Spleen (tissue), 7 donors: ENCODE measurements around the gene MPP7.

Experiments
- POLR2A ChIP-seq, 3 donors: fragments of 450-650 bp; IDR thresholded peaks; one replicate each; pipeline ENCODE4 v1.5.1; 2017; ENCODE audit warnings: antibody characterized with exemption in 3 of 3, mild to moderate bottlenecking in 1 of 3
- POLR2AphosphoS5 ChIP-seq, 3 donors: sonication (generic); formaldehyde crosslinking; IDR thresholded peaks; one replicate each; pipeline ENCODE4 v1.5.1; 2017; ENCODE audit warnings: antibody characterized with exemption in 3 of 3
- TF ChIP-seq, protein P1 (sequence below), 11 experiments: fragments of 200-600 bp in 7 of 11; fragments of 450-650 bp in 4 of 11; sonication (generic) in 4 of 11; IDR thresholded peaks in 8 of 11; conservative IDR thresholded peaks in 3 of 11; 1 replicate in 7 of 11; 2 replicates in 4 of 11; pipeline versions ENCODE4 v1.4.0 to v1.8.0; 2016 to 2021; ENCODE audit warnings: antibody characterized with exemption in 11 of 11, inconsistent platforms in 4 of 11, mild to moderate bottlenecking in 1 of 11
- donor health status: DM: no; HTN: no; CAD: no; lungs with moderate emphysema.
- donor health status: DM: no; HTN: no; CAD: no.
- donor health status: DM: no; HTN: no; CAD: no.

DNA sequence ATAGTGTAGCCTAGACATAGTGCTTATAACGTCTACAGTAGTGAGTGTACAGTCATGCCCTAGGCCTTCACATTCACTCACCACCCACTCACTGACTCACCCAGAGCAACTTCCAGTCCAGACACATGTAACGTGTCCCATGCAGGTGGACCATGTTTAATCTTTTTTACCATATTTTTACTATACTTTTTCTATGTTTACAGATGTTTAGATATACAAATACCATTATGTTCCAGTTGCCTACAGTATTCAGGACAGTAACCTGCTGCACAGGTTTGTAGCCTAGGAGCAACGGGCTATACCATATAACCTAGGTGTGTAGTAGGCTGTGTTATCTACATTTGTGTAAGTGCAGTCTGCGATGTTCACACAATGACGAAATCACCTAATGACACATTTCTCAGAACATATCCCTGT is 11.0 kb downstream of the MPP7 start:
- TF ChIP-seq POLR2A (IDR thresholded peaks at IDR 0.05) (no peak), POLR2AphosphoS5 (IDR thresholded peaks at IDR 0.05) (no peak)
- TF ChIP-seq, protein P1, sequence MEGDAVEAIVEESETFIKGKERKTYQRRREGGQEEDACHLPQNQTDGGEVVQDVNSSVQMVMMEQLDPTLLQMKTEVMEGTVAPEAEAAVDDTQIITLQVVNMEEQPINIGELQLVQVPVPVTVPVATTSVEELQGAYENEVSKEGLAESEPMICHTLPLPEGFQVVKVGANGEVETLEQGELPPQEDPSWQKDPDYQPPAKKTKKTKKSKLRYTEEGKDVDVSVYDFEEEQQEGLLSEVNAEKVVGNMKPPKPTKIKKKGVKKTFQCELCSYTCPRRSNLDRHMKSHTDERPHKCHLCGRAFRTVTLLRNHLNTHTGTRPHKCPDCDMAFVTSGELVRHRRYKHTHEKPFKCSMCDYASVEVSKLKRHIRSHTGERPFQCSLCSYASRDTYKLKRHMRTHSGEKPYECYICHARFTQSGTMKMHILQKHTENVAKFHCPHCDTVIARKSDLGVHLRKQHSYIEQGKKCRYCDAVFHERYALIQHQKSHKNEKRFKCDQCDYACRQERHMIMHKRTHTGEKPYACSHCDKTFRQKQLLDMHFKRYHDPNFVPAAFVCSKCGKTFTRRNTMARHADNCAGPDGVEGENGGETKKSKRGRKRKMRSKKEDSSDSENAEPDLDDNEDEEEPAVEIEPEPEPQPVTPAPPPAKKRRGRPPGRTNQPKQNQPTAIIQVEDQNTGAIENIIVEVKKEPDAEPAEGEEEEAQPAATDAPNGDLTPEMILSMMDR (IDR thresholded peaks at IDR 0.05 in 8 of 11, conservative IDR thresholded peaks at IDR 0.05 in 3 of 11), result no peak
